Islet precursor cell (in vitro differentiated cells): ENCODE data around the gene AQP6.
A peak's percentile ranks its signal among the peaks of the same experiment; 100 is the strongest.
"Not testable (repeated sequence)": the region's sequence is repeated elsewhere in the genome, so short reads cannot be mapped to it uniquely, and the experiment has no call there.

Experiments used
- DNase-seq: peaks from one replicate; pipeline ENCODE4 v3.0.0-alpha.2; 2018

Gene AQP6

GRCh38 chr12:49973361-49973830 is 649 bp downstream of the AQP6 start:
- no peak for DNase-seq

- DNase-seq = peak; percentile 86
Observed at GRCh38 chr12:49974231-49974675, 1.5 kb downstream of the AQP6 start.

GRCh38 chr12:49974677-49975317 is 2.0 kb downstream of the AQP6 start:
- DNase-seq = no peak

- peak; percentile 61 for DNase-seq
Observed at GRCh38 chr12:49975318-49975761, 2.6 kb downstream of the AQP6 start.

- DNase-seq = no peak
Observed at GRCh38 chr12:49976557-49976956, 3.8 kb downstream of the AQP6 start.

GRCh38 chr12:49978125-49978524 is 5.4 kb downstream of the AQP6 start:
- no peak for DNase-seq

- DNase-seq = no peak
Observed at GRCh38 chr12:49979016-49979586, 6.4 kb downstream of the AQP6 start.

- no peak for DNase-seq
Observed at GRCh38 chr12:49979791-49980190, 7.0 kb downstream of the AQP6 start.

- no peak for DNase-seq
Observed at GRCh38 chr12:49980501-49981349, 8.0 kb downstream of the AQP6 start.

GRCh38 chr12:49982246-49983087 is 9.7 kb downstream of the AQP6 start:
- peak; percentile 54 for DNase-seq

GRCh38 chr12:49983892-49984291 is 11.1 kb downstream of the AQP6 start:
- peak; percentile 91 for DNase-seq

- peak; percentile 72 for DNase-seq
Observed at GRCh38 chr12:49984476-49985359, 12.0 kb downstream of the AQP6 start.

GRCh38 chr12:49985981-49986380 is 13.2 kb downstream of the AQP6 start:
- no peak for DNase-seq

- not testable (repeated sequence) for DNase-seq
Observed at GRCh38 chr12:49986476-49986875, 13.7 kb downstream of the AQP6 start.

- DNase-seq = no peak
Observed at GRCh38 chr12:49987625-49988303, 15.0 kb downstream of the AQP6 start.

- DNase-seq = not testable (repeated sequence)
Observed at GRCh38 chr12:49989400-49989799, 16.7 kb downstream of the AQP6 start.

GRCh38 chr12:49990273-49990672 is 17.5 kb downstream of the AQP6 start:
- DNase-seq = no peak

GRCh38 chr12:49998453-49998852 is 25.7 kb downstream of the AQP6 start:
- peak; percentile 55 for DNase-seq

- DNase-seq = no peak
Observed at GRCh38 chr12:50003595-50003994, 30.8 kb downstream of the AQP6 start.

- DNase-seq = no peak
Observed at GRCh38 chr12:50004696-50005095, 31.9 kb downstream of the AQP6 start.

- no peak for DNase-seq
Observed at GRCh38 chr12:50005175-50005574, 32.4 kb downstream of the AQP6 start.
